ENCODE results near the gene CSMD2.

The CSMD2 gene

DNA sequence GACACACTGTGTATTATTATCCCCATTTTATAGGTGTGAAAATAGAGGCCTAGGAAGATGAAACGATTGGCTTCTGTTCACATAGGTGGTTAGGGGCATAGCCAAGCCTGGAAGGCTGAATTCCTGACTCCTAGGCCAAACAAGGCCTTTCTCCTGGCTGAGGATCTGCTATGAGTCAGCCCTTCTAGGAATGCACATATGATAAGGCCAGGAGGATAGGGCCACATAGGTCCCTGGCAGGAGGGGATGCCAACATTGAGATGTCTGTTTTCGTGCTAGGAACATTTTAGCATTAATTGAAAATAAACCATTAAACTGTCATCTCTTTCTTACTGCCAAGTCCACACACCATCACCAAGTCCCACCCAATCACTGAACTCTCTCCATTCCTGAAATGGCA, 9.2 kb downstream of the CSMD2 start:
- no peak for DNase-seq

DNA sequence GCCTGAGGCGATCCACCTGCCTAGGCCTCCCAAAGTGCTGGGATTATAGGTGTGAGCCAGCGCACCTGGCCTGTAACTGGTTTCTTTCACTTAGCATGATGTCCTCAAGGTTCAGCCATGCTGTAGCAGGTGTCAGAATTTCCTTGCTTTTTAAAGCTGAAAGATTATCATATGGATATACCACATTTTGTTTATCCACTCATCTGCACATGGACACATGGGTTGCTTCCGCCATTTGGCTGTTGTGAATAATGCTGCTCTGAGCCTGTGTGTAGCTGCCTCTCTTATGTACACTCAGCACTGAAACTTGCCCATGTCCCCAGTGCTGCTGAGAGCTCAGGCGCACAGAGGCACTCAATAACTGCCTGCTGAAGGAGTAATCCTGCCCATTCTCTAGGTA, 11.8 kb downstream of the CSMD2 start:
- DNase-seq = no peak

DNA sequence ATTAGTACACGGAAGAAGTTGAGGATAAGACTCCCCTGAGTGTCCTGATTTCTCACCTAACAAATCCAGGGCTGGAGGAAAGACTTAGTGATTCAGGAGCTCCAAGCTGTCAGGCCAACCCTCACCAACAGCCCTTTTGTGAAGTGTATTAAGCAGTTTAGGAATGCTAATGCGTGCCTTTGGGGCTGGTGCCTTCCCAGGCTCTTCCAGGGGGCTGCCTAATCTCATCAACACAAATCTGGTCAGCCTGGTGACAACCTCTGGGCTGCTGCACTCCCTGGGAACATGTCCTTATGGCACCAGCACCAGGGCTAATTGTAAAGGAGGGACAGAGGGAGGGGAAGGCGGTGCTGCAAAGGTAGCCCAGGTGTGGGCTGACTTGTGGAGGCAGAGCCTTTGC, 15.5 kb downstream of the CSMD2 start:
- no peak for DNase-seq

DNA sequence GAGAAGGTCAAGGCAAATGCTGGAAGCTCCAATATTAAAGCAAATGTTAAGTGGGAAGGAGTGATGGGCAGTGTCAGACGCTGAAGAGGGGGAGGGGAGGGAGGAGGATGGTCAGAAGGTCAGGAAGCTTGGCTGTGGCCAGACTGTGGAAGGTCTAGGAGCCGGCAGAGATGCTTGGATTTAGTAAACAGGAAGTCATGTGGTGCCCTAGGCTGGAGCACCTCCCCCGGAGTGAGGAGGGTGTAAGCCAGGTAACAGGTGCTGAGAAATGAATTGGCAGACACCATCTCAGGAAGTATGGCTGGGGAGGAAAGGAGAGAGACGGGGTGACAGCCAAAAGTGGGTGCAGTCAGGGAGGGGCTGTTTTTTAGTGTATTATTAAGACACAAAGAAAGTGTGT, 17.7 kb downstream of the CSMD2 start:
- no peak for DNase-seq

DNA sequence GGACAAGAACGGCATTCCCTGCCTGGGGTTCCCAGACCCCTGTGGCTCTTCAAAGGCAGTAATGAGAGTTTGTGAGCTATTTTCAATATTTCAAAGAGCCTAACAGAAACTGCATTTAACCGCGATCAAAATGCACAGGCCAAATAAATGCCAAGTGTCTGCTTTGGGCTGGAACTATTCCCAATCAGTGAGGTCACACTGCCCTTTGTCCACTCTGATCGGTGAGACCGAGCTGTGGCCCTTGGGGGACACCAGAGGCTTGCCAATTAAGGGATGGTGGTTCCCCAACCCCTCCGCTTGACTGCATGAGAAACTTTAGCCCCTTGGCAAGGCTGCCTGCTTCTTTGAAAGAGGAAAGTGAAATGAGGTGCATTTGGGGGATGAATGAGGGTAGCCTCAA, 20.3 kb downstream of the CSMD2 start:
- DNase-seq = no peak

DNA sequence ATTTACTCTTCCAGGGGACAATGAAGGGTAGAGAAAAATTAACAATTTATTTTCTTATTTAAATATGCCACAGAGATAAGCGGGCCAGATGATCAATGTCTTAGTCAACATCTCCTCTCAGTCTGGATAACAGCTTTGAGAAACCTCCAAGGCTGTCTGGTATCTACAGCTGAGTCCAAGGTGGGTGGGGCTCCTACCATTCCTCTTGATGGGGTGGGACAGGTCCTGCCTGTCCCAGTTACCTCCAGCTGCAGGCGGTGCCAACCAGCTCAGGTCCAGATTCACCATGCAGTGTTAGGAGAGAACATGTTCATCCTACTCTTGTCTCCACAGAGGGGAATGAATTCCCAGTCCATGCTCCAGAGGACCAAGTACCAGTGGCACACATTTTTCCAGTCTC, 21.1 kb downstream of the CSMD2 start:
- DNase-seq = no peak

DNA sequence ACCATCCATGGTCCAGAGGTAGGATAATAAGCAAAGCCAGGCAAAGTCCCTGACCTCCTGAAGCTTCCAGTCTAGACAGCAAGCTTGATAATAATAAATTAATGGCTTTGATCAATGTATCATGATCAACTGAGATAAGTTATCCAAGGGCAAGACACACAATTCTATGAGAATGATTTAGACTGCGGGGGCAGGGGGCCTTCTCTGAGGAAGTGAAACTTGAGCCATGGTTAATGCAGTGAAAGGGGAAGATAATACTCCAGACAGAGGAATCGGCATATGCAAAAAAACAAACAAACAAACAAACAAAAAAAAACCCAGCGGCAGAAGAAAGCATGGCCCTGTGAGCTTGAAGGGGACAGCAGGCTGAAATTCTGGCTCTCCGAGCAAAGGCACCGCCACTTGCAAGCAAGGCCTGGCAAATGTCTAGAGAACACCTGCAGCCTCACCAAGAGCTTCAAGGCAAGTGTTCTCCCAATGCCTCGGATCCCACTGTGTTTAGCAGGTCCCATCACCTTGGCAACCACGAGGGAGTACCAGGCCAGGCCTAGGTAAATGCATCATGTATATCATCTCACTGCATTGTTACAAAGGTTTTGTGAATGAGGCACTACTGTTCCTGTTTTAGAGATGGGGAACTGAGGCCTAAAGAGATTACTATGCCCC, 24.9 kb downstream of the CSMD2 start:
- DNase-seq = no peak

DNA sequence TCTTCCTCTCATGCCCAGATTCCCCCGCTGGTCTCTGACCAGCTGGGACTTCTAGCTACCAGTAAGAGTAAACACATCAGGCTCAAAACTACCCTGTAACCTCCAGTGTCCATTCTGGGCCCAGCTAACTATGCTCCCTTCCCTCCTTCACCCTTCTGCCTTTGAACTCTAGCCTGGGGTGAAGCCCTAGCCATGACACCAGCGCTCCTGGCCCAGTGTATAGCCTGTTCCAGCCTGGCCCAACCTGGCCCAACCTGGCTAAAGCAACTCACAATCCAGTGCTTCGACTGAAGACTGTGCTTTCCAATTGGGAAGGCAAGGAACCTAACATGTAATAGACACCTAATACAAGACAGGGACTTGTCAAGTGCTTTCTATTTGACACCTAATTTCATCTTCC, 27.6 kb downstream of the CSMD2 start:
- DNase-seq = no peak

DNA sequence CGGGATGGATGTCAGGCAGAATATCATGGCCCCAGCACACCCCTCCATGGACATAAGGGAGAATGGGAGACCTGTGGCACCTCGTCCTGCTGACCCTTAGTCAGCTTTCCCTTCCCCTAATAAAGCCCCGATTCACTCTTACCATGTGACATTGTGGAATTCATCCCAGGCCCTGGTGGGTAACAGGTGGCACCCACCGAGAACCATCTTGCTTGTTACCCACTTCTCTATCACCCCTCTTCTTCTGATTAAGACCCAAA, 32.9 kb downstream of the CSMD2 start:
- DNase-seq = no peak

DNA sequence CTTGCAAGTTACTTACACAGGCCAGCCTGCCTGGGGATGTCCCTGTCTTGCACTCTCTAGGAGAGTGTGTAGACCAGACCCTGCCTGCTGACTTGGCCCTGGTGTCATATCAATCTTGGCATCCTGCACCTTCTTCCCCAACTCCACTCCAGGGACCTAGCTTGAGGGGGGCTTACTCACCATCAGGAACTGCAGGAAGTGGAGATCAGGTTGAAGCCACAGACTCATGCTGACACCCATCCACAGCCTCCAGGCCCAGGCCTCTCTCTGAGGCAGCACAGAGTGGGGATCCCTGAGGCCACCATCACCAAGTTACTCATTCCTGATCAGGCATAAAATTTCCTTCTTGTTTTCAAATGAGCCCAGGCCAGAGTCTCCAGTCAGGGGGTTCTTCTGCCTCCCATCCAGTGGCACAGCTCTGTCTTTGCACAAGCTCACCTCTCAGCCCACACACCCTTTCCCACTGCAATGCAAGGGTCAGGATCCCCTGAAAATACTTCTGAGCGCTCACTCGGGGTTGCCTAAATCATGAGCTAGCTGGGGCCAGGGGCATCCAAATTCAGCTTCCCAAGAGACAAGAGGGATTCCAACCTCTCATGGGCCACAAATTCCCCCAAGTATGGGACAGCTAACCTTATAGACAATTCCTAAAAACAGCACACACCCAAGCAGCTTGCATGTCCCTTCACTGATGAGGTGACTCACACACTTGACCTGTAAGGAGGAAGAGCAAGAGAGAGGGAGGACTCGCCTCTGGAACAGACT, 33.5 kb downstream of the CSMD2 start:
- DNase-seq = no peak

DNA sequence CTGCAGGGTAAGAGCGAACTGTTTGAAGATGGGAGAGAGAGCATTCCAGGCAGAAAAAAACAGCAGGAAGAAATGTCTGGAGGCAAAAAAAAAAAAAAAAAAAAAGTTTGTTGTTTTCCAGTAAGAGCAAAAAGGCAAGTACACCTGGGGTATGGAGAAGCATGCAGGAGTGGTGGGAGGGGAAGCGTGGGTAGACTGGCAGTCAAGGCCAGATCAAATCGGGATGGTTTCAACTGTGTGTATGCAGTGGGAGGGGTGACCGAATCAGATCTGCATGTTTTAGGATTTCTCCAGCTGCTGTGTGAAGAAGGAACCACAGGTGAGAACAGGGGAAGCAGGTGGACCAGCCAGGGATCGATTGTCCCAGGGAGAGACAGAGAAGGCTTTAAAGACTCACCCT, 34.7 kb downstream of the CSMD2 start:
- DNase-seq = no peak

DNA sequence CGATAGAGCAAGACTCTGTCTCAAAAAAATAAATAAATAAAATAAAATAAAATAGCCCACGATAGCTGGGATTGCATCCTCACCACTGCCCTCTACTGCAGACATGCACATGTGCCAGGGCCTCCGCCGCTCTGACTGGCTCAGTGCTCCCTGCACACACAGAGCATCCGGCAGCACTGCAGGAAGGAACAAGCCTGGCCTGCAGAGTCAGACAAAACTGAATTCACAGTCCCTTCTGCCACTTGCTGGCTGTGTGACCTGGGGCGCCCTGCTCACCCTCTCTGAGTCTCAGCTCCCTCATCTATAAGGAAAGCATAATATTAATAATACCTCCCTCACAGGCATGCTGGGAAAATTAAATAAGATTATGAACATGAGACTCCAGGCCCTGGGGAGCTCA, 35.4 kb downstream of the CSMD2 start:
- DNase-seq = no peak

DNA sequence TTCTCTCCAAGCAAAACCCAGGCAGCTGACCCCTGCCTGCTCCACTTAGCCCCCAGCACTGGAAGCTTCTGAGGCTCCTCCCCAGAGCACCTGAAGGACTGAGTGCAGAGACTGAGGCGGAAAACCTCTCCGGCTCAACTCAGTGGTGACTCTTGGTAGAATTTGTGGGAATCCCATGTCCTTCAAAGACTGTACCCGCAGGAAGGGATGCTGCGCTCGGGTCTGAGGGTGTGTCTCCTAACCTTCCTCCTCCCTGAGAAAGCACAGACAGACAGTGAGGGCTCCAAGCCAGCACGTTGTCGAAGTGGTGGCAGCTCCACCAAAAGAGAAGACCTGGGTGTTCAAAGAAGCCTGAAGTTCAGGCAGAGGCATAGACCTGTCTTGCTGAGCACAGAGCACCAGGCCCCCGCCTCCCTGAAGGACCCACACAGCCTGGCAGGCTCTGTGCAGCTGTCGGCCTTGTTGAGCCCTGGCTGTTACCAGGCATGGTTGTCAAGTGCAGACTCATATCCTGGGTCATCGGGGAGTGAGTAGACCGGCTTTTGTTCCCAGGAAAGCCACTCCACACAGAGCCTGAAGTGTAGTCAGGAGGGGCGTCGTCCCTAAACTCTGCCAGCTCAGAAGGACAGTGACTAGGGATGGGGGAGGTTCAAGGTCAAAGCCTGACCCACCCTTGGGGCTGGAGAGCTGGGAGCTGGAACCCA, 36.7 kb downstream of the CSMD2 start:
- no peak for DNase-seq

DNA sequence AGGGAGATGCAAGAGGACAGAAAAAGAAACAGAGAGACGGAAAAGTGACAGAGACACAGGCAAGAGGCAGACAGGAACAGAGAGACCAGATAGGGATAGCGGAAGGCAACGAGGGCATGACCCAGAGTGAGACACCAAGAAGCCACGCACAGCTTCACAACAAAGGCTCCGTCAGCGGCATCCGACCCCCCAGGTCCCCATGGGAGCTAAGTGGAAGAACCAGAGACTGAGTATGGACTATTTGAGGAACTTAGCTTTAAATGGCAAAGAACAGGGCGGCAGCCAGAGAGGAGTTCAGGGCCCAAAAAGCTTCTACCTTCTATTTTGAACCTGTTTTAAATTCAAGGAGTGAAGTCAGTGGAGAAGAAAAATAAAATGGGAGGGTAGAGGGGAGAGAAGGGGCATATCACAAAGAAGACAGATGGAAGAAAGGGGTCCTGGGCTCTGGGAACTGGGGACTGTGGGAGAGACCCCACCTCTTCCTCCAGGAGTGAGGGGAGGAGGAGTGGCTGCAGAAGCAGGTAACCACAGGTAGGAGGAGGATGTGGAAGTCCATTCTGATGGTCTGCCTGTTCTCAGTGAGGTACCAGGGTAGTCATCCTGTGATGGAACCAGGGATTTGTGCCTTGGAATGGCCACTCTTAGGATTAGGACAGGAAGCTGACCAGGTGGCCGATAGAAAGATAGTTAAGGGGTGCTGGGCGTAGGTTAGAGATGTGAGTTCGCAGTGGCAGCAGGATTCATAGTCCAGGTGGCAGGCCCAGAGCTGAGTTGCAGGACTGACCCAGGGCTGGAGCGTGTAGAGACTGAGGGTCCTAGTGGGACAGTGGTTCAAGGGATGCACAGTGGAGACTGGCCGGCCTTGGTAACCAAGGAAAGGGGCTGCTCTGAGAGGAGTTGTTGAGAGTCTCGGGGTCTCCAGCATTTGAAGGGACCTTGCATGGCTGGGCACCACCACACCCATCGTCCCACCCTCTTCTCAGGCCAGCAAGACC, 37.7 kb downstream of the CSMD2 start:
- DNase-seq = no peak

DNA sequence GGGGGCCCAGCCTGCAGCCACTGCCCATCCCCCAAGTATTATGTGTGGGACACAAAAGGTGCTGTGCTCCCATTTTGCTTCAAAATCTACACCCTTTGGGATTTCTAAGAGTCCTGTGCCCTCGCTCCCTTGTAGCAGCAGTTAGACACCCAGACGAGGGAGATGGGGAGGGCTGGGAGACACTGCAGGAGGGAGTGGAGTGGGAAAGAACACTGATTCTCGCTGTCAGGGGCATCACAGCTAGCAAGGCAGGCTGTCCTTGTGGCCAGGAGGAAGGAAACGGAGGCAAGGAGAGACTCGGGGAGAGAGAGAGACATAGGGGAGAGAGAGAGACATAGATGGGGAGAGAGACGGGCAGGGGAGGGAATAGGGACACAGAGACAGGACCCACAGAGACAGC, 38.5 kb downstream of the CSMD2 start:
- no peak for DNase-seq

DNA sequence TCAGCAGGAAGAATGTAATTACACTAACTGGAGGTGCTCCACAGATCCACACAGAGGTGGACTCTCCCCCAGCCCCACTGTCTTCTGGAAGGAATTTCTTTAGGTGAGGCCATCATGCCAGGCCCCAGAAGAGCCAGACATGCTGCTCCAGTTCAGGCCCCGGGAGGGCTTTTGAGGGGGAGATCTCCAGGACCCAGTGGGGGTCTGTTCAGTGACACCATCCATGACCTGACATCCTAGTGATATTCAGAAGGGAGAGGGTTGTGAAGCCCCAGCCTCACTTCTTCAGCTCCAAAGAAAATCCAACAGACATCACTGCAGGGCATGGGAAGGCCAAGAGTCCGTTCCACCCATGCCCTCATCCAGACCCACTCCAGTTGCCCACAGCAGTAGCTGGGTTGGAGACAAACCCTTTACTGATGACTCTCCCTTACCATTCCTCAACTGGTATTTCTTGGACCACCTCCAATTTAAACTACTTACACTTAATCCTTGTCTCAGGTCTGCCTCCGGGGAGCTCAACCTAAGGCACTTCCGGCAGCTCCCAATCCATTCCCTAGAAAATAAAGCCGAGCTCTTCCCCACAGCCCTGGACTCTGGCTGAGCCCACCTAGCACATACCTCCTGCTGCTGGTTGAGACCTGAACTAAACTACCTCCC, 39.2 kb downstream of the CSMD2 start:
- no peak for DNase-seq

DNA sequence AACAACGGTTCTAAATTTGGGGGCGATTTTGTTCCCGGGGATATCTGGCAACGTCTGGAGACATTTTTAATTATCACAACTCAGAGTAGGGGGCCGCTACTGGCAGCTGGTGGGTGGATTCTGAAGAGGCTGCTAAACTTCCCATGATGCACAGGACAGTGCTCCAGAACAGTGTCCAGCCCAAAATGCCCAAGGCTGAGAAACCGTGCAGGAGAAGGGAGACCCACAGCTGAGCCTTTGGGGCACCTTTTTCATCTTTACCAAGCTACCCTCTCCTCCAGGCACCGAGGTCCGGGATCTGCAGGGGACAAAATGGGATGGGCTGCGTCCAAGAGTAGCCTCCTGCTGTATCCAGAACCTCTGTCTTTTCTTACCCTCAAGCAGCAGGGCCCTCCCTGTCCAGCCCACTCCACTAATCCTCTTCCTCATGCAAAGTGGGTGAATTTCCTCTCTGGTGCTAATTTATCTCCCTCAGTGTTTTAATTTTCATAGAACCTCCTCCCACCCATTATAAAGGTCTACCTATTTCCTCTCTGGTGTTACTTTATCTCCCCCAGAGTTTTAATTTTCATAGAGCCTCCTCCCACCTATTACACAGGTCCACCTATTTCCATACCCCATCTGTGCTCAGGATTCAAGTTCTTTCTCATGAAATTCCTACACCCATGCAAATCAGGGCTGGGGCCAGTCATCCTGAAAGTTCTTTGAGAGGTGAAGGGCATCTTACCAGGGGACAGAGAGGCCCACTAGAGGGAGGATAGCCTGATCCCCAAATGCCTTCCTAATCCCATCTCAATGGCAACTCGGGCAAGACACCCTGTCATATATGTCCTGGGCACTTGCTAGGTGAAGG, 42.7 kb downstream of the CSMD2 start:
- no peak for DNase-seq

DNA sequence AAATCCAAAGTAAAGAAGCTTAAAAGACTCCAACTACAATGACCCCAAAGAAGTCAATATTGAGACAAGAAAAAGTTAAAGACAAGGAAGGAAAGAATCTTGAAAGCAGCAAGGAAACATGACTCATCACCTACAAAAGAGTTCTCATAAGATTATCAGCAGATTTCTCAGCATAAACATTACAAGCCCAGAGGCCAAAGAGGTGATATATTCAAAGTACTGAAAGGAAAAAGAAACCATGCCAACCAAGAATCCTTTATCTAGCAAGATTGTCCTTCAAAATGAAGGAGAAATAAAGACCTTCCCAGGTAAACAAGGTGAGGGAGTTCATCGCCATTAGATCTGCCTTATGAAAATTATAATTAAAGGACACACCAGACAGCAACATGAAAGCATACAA, 49.8 kb downstream of the CSMD2 start:
- DNase-seq = no peak

DNA sequence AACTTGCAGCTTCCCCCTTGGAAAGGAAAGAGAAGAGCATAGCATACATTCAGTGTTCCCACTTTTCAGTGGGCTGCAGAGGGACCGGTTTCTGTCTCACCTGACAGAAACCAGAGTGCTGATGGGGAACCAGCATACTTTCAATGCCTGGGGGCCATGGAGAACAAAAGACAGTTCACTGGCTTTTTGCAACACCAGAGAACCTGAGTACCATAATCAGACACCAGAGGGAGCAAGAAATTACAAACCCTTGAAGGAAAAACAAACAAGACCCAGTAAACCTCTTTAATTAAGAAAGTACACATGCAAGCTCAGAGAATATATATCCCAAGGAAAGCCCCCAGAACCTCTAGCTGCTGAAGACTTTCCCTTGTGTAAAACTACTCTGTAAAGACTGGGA, 51.1 kb downstream of the CSMD2 start:
- peak; percentile 2 for DNase-seq

DNA sequence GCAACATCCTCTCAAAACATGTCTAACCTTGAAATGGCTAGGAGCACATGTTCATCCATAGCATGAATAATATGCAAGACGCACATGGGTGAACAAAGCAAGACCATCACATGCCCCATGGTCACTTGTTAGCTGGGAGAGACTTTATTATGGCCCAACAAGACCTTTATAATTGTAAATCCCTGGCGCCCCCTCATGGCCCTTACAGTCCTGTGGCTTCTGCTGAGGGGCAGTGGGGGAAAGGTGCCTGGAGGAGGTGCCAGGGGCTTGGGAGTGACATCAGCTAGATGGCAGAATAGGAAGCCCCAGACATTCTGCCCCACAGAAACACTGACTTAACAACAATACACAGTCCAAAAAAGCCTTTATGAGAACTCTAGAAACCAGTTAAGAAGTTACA, 51.7 kb downstream of the CSMD2 start:
- no peak for DNase-seq

DNA sequence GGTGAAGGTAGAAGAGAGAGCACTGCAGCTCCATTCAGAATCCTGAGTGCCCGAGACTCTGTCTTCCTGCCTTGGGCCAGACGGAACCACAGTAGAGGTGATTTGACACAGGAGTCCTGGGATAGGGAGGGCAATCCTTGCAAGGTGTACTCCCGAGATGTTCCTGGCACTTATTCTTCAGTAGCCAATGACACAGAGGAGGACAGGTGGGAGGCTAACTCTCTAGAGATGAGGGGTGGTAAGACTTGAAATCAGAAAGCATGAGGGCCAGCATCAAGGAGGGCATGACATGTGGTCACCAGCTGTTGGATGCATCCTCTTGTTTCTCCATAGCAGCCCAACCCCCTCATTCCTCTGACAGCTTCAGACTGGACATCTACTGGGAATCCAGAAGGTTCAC, 56.3 kb downstream of the CSMD2 start:
- no peak for DNase-seq

DNA sequence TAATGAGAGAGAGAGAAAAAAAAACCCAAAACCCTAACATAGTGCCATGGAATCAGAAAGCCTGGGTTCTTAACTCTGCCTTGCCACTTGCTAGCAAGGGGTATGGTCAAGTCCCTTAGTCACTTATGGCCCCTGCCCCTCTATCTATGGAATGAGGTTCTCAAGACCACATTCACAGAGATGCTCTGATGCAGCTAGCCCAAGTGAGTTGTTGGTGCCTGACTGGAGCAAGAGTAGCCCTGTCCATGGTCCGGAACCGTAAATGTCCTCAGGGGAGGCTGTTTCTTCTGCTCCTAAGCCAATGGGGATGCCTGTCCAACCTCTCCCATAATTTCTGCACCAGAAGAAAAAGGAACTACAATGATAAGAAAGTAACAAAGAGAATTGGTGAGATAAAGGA, 56.8 kb downstream of the CSMD2 start:
- DNase-seq = no peak
